Osteocyte (in vitro differentiated cells): Measurements from ENCODE around the gene DNM3. TPM values are rescaled to one million over a fixed set of nuclear protein-coding genes. Genes with fewer than 3 reads are reported as not detected.

Experiments
- DNase-seq: peaks from one replicate; pipeline ENCODE4 v3.0.0; 2021; ENCODE audit warnings: mixed read lengths; ENCODE audit not compliant: unreplicated experiment; ENCODE audit errors: extremely low spot score
- H3K27ac Mint-ChIP-seq: one replicate; pipeline ENCODE4 v1.8.0; 2021; ENCODE audit warnings: mild to moderate bottlenecking, mixed read lengths; ENCODE audit not compliant: unreplicated experiment
- H3K27me3 Mint-ChIP-seq: one replicate; pipeline ENCODE4 v1.8.0; 2021; ENCODE audit warnings: mixed read lengths; ENCODE audit not compliant: unreplicated experiment
- H3K36me3 Mint-ChIP-seq: one replicate; pipeline ENCODE4 v1.8.0; 2021; ENCODE audit warnings: mixed read lengths; ENCODE audit not compliant: unreplicated experiment
- H3K4me1 Mint-ChIP-seq: one replicate; pipeline ENCODE4 v1.8.0; 2021; ENCODE audit warnings: mixed read lengths; ENCODE audit not compliant: unreplicated experiment
- H3K4me3 Mint-ChIP-seq: one replicate; pipeline ENCODE4 v1.8.0; 2021; ENCODE audit warnings: mild to moderate bottlenecking, moderate library complexity, mixed read lengths; ENCODE audit not compliant: unreplicated experiment
- H3K9me3 Mint-ChIP-seq: one replicate; pipeline ENCODE4 v1.8.0; 2021; ENCODE audit warnings: mixed read lengths; ENCODE audit not compliant: unreplicated experiment
- total RNA-seq: library from RNA; stranded (reverse); gene quantifications from 2 replicates; pipeline ENCODE4 v1.2.1, GENCODE V29; 2021
- TF ChIP-seq, protein P1 (sequence below): fragments of 200-600 bp; sonication (generic); IDR thresholded peaks from 2 replicates; pipeline ENCODE4 v1.5.0; 2021; ENCODE audit warnings: antibody characterized with exemption, mild to moderate bottlenecking, moderate library complexity

DNM3 gene
- total RNA-seq, 1 donor from 2014 or later, result 3.7 TPM

- Mint-ChIP-seq H3K4me3 (no peak overlapping the region), H3K4me1 (peaks cover 35% of the 10 kb centered on the region), H3K27ac (no peak overlapping the region), H3K9me3 (no peaks in the 10 kb centered on the region), H3K27me3 (no peaks in the 10 kb centered on the region), H3K36me3 (no peaks in the 10 kb centered on the region)
- no peak for DNase-seq
- TF ChIP-seq, protein P1, sequence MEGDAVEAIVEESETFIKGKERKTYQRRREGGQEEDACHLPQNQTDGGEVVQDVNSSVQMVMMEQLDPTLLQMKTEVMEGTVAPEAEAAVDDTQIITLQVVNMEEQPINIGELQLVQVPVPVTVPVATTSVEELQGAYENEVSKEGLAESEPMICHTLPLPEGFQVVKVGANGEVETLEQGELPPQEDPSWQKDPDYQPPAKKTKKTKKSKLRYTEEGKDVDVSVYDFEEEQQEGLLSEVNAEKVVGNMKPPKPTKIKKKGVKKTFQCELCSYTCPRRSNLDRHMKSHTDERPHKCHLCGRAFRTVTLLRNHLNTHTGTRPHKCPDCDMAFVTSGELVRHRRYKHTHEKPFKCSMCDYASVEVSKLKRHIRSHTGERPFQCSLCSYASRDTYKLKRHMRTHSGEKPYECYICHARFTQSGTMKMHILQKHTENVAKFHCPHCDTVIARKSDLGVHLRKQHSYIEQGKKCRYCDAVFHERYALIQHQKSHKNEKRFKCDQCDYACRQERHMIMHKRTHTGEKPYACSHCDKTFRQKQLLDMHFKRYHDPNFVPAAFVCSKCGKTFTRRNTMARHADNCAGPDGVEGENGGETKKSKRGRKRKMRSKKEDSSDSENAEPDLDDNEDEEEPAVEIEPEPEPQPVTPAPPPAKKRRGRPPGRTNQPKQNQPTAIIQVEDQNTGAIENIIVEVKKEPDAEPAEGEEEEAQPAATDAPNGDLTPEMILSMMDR, result no peak
Measured at GRCh38 chr1:172272087-172272486, 430.8 kb downstream of the DNM3 start.

DNA sequence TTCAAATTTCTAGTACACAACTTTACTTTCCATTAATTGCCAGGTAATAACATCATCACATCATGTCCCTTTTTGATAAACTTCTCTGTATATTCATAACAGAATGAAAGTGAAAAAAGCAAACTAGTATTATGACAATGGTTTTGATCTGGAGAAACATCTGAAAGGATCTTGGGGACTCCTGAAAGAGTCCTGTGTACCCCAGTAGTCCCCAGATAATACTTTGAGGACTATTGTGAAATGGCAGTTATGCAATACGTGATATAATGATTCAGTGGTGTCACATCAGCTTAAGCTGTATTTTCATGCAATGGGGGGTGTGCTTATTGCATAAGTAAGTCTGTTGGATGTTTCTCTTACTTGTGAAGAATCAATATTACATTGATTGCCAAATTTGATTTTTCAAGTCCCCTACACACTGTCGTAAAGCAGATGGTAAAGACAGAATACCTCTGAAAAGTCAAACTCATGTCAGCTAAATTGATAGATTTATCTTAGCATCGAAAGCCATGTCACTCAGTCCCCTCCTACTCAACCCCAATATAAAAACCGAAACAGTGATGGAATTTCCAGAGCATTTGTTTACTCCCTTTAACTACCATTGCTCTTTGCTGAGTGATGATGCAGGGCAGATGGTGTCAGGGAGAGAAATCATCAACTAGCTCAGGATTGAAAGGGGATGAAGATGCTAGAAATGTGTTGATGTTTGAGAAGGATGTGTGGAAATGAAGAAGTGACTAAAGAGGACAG lies 432.5 kb downstream of the DNM3 start:
- DNase-seq, result no peak
- TF ChIP-seq, protein P1, result no peak
- H3K36me3 Mint-ChIP-seq, result no peaks in the 10 kb centered on the region
- no peak overlapping the region for H3K27ac Mint-ChIP-seq
- no peaks in the 10 kb centered on the region for H3K9me3 Mint-ChIP-seq
- no peak overlapping the region for H3K4me3 Mint-ChIP-seq
- H3K27me3 Mint-ChIP-seq, result no peaks in the 10 kb centered on the region
- H3K4me1 Mint-ChIP-seq, result peaks cover 45% of the 10 kb centered on the region

GRCh38 chr1:172275478-172275877 lies 434.2 kb downstream of the DNM3 start:
- H3K36me3 Mint-ChIP-seq, result no peaks in the 10 kb centered on the region
- H3K27me3 Mint-ChIP-seq, result no peaks in the 10 kb centered on the region
- H3K27ac Mint-ChIP-seq, result no peak overlapping the region
- H3K4me3 Mint-ChIP-seq, result no peak overlapping the region
- TF ChIP-seq, protein P1, result no peak
- H3K9me3 Mint-ChIP-seq, result no peaks in the 10 kb centered on the region
- H3K4me1 Mint-ChIP-seq, result peaks cover 46% of the 10 kb centered on the region
- DNase-seq, result no peak

DNA sequence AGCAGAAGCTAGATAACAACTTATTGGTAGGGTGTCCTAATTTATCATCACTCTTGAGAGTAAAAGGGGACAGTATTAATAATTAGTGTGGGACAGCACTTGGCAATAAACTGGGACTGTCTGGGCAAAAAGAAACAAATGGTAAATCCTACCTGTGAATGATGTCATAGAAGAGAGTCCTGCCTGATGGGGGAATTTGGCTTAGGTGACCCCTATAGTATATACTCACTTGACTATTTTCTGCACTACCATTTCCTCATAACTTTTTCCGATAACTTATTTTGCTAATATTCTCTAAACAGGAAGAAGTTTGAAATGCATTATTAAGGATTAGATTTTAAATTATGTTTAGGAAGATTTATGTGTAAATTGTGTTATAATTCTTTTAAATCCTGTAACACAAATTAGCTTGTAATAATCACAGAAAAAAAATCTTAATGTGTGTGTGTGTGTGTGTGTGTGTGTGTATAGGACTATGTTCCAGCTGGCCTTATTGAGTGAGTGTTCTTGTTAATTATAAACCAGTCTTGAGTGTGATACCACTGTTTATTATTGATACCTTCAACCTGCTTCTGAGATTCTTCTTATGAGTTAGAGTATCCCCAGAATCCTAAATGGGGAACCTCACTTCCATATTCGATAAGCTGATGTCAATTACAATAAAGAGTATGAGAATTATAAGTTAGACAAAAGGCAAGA lies 435.0 kb downstream of the DNM3 start:
- Mint-ChIP-seq H3K27me3 (no peaks in the 10 kb centered on the region), H3K4me1 (peaks cover 40% of the 10 kb centered on the region), H3K9me3 (no peaks in the 10 kb centered on the region), H3K4me3 (no peak overlapping the region), H3K36me3 (peaks cover 2% of the 10 kb centered on the region), H3K27ac (no peak overlapping the region)
- TF ChIP-seq, protein P1, result no peak
- DNase-seq, result no peak

- TF ChIP-seq, protein P1, result no peak
- no peak for DNase-seq
- Mint-ChIP-seq H3K36me3 (peaks cover 4% of the 10 kb centered on the region), H3K4me3 (no peak overlapping the region), H3K27ac (peak overlapping the region; percentile 62), H3K27me3 (no peaks in the 10 kb centered on the region), H3K4me1 (peaks cover 42% of the 10 kb centered on the region), H3K9me3 (peaks cover 3% of the 10 kb centered on the region)
Measured at GRCh38 chr1:172277275-172277674, 436.0 kb downstream of the DNM3 start.
